ENCODE measurements around the gene GTF3C4.

GRCh38 chr9:132669698-132670456, 387 bp upstream of the GTF3C4 start, which contains the start of gene DDX31:
- TF ChIP-seq POLR2A (IDR thresholded peaks at IDR 0.05), result no peak
- TF ChIP-seq, protein P1, sequence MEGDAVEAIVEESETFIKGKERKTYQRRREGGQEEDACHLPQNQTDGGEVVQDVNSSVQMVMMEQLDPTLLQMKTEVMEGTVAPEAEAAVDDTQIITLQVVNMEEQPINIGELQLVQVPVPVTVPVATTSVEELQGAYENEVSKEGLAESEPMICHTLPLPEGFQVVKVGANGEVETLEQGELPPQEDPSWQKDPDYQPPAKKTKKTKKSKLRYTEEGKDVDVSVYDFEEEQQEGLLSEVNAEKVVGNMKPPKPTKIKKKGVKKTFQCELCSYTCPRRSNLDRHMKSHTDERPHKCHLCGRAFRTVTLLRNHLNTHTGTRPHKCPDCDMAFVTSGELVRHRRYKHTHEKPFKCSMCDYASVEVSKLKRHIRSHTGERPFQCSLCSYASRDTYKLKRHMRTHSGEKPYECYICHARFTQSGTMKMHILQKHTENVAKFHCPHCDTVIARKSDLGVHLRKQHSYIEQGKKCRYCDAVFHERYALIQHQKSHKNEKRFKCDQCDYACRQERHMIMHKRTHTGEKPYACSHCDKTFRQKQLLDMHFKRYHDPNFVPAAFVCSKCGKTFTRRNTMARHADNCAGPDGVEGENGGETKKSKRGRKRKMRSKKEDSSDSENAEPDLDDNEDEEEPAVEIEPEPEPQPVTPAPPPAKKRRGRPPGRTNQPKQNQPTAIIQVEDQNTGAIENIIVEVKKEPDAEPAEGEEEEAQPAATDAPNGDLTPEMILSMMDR (IDR thresholded peaks at IDR 0.05), result peak in 1 of 3 experiments; percentile 15

All from testis (tissue), 2 donors.